Stimulated activated CD8-positive, alpha-beta memory T cell treated with anti-CD3 and anti-CD28 coated beads, Interleukin-7, amount 100 ng/mL, for 48 hours (primary cell): ENCODE results near the gene ZMYND11.
A peak's percentile ranks its signal among the peaks of the same experiment; 100 is the strongest.

Source experiments
- DNase-seq, 2 donors: peaks; one replicate each; pipeline ENCODE4 v3.0.0-alpha.2; 2020; ENCODE audit warnings: low read depth in 1 of 2; ENCODE audit errors: extremely low read depth in 1 of 2

Gene ZMYND11

DNA sequence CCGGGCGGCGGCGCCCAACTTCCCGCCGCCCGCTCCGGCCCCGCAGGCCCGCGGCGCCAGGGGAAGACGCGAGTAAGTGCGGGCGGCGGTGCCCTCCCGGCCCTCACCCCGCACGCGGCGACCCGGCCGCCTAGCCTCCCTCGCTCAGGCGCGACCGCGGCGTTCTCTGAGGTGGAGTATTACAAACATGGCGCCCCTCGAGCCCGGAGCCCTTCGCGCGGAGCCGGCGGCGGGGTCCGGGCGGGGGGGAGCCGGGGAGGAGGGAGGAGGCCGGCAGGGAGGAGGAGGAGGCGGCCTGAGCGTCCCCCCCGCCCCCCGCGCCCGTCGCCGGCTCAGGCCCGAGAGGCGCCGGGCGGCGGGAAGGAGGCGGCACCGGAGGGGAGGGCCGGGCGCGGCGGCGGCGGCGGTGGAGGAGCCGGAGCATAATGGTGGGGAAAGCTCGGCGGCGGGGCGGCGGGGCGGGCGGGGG, at the start of gene ZMYND11:
TSS of gene ZMYND11 (plus strand) at position 324 of the 469 bp plus-strand sequence. CDS start 44,558 bp downstream, outside the sequence.
- DNase-seq: peak; percentile 22 to 42

- DNase-seq: no peak
These were observed 49.2 kb upstream of the ZMYND11 start for GRCh38 chr10:86031-86430.

GRCh38 chr10:87177-88080, 47.8 kb upstream of the ZMYND11 start:
- no peak for DNase-seq

DNA sequence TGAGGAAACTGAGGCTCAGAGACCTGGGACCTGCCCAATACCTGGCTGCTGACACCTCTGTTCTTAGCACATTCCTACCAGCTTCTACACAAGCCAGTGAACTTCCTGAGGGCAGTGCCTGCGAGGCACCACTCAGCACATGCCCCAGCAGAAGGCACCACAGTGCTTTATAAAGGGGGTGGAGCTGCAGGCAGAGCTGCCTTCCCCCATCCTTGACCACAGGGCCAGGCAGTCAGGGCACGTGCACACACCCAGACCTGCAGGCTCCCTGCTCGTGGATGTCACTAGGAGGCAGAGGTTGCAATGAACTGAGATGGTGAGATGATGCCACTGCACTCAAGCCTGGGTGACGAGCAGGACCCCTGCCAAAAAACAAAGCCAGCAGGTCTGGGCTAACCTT, 47.0 kb upstream of the ZMYND11 start:
- DNase-seq: no peak

GRCh38 chr10:89248-89647, 46.0 kb upstream of the ZMYND11 start:
- no peak for DNase-seq

- DNase-seq: no peak
These were observed 45.1 kb upstream of the ZMYND11 start for GRCh38 chr10:90161-90560.

- DNase-seq: no peak
These were observed 43.9 kb upstream of the ZMYND11 start for GRCh38 chr10:91313-91712.

DNA sequence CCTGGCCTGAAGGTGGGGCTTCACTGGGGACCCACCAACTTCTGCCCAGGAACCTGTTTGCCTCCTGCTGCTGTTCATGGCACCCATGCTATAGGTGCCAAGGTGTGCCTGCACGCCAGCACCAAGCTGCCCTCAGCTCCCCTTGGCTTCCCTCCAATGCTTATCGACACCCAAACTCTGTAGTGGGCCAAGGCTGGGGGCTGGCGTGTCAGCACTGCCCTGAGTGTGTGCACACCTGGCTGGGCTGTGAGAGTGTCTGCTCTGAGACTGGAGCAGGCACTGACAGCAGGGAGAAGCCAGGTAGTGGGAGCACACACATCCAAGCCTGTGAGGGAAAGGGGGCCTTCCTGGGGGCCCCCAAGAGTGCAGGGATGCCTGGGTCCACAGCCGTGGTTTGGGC, 43.1 kb upstream of the ZMYND11 start:
- no peak for DNase-seq

- no peak for DNase-seq
These were observed 42.4 kb upstream of the ZMYND11 start for GRCh38 chr10:92846-93245.

DNA sequence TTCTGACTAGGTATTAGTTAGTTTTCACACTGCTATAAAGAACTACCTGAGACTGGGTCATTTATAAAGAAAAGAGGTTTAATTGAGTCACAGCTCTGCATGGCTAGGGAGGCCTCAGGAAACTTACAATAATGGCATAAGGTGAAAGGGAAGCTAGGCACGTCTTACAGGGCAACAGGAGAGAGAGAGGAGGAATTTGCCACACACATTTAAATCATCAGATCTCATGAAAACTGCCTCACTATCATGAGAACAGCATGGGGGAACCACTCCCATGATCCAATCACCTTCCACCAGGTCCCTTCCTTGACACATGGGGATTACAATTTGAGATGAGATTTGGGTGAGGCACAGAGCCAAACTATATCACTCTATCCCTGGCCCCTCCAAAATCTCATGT, 40.6 kb upstream of the ZMYND11 start:
- DNase-seq: no peak

DNA sequence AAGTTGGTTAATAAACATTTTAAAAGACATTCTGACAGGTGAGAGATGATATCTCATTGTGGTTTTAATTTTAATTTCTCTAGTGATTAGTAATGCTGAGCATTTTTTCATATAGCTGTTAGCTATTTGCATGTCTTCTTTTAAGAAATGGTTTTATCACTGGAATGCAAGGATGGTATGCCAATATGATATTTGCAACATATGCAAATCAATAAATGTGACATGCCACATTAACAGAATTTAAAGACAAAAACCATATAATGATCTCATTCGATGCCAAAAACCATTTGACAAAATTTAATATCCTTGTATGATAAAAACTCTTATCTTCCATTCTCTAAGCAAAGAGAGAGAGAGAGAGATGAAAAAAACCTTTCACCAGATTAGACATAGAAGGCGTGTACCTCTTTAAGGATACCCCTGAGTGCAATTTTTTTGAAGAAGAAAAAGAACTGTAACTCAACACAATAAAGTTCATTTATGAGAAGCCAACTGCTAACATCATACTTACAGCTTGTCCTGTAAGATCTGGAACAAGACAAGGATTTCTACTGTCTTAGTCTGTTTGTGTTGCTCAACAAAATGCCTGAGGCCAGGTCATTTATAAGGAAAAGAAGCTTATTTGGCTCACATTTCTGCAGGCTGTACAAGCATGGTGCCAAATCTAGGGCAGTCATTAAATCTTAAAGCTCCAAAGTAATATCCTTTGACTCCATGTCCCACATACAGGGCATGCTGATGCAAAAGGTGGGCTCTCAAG, 39.7 kb upstream of the ZMYND11 start:
- DNase-seq: no peak

DNA sequence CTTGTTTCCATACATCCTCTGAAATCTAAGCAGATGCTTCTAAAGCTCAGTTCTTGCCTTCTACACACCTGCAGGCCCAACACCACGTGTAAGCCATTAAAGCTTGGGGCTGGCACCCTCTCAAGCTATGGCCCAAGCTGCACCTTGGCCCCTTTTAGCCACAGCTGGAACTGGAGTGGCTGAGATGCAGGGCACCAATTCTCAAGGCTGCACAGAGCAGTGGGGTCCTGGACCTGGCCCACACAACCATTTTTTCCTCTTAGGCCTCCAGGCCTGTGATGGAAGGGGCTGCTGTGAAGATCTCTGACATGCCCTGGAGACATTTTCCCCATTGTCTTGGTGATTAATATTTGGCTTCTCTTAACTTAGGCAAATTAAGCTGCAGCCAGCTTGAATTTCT, 38.8 kb upstream of the ZMYND11 start:
- no peak for DNase-seq

- DNase-seq: no peak
These were observed 30.8 kb upstream of the ZMYND11 start for GRCh38 chr10:104416-104815.

DNA sequence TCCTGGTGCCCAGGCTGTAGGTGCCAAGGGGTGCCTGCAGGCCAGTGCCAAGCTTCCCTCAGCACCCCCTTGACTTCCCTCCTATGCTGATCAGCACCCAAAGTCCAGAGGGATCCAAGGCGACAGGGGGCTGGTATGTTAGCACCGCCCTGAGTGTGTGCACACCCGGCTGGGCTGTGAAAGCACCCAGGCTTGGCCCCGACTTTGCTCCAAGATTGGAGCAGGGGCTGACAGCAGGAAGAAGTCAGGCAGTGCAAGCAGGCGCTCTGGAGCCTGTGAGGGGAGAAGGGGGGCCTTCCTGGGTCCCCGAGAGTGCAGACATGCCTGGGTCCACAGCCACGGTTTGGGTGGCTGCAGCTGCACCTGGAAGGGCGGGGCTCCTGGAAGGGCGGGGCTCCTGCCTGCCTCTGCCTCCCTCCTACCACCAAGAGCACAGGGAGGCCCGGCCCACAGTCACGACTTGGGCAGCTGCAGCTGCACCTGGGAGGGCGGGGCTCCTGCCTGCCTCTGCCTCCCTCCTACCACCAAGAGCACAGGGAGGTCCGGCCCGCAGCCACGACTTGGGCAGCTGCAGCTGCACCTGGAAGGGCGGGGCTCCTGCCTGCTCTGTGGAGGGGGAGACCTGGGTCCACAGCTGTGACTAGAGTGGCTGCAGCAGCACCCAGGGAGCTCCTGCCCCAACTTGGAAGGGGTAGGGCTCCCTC, 30.2 kb upstream of the ZMYND11 start:
- DNase-seq: no peak

DNA sequence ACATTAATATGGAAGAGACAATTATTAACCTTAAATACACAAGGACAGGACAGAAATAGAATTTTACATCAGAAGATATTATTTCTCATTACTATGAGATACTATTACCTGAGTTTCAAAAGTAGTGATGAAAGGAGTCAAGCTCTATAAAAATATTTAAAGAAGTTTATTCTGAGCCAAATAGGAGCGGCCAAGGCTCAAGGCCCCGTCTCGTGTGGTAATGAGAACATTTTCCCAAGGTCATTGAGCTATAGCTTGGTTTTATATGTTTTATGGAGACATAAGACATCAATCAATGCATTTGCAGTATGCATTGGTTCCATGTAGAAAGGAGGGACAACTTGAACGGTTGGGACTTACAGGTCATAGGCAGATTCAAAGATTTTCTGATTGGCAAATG, 29.4 kb upstream of the ZMYND11 start:
- DNase-seq: no peak

- DNase-seq: no peak
These were observed 28.5 kb upstream of the ZMYND11 start for GRCh38 chr10:106740-107139.

- DNase-seq: no peak
These were observed 23.0 kb upstream of the ZMYND11 start for GRCh38 chr10:112246-112645.

DNA sequence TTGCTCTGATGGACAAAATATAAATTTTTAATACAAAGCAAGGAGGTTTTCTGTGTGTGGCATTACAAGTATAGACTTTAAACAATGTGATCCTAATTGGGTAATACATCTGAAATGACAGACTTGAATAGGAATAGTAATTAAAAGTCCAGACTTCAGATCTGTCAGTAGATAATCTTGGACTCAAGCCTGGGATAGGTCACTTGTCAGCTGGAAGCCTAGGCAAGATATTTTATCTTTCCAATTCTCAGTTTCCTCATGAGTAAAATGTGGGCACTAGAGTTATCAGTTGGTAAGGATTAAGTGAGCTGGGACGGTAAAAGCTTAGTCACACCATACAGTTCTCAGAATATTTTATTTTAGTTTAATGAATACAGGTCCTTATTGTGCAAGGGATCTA, 10.4 kb upstream of the ZMYND11 start:
- DNase-seq: no peak

DNA sequence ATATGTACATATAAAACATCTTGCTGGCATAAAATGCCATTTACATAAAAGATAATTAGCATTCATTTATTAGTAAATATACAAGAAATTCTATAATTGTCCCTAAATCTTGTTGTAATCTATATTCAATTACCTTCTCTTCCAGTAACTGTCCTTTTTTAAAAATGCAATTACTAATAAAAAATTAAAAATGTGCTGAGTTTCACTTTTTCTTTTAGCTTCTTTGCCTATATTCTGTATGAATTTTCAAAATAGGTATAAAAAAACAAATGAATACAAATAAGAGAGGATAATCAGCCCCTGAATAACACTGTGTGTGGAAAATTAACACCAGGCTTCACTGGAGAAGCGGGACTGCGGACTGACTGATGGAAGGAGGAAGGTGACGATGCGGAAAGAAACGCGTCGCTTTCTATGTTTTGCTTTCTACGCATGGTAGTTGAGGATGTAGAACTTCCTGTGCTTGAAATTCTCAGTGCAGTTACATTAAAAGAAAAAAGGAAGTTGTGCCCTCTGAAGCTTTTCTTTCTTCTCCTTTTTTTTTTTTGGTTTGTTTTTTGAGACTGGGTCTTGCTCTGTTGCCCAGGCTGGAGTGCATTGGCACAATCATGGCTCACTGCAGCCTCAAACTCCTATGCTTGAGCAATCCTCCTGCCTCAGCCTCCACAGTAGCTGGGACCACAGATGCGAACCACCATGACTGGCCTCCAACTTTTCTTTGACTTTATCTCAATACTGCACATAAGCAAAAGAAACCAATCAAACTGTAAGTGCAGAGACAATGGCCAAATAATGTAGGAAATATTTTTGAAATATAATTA, 7.4 kb upstream of the ZMYND11 start:
- no peak for DNase-seq

DNA sequence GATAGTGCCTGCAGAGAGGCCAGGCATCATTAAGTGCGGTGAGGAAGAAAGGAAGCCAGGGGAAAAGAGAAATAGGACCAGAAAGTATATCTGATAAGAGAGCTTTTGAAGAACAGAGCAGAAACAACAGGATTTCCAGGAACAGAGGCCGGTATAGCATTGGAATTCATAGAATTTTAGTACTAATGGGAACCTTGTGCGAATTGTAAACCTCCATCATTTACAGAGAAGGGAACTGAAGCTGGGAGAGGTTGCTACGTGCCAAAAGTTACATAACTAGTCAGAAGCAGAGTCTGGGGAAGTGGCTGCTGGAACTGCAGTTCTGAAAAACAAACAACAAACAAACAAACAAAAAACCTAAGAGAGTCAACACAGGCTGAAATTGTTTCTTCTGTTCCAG, 5.4 kb upstream of the ZMYND11 start:
- DNase-seq: no peak
